IMR-90 (cell line): Measurements from ENCODE around the gene POU2AF1.

ENCODE experiments used
- BHLHE40 ChIP-seq: fragments of 150-350 bp; IDR thresholded peaks from 2 replicates; pipeline ENCODE4 v1.6.1; 2016; ENCODE audit warnings: mild to moderate bottlenecking, low read depth, low read length
- CEBPB ChIP-seq: IDR thresholded peaks from 2 replicates; pipeline ENCODE4 v1.6.1; 2012; ENCODE audit warnings: low read depth, low read length, improper control_type of control experiment
- FOS ChIP-seq: fragments of 150-350 bp; IDR thresholded peaks from 2 replicates; pipeline ENCODE4 v1.6.1; 2016; ENCODE audit warnings: low read depth, low read length
- MAZ ChIP-seq: IDR thresholded peaks from 2 replicates; pipeline ENCODE4 v1.6.1; 2012; ENCODE audit warnings: low read depth, mild to moderate bottlenecking, low read length, improper control_type of control experiment, moderate library complexity, borderline replicate concordance
- MXI1 ChIP-seq: IDR thresholded peaks from 2 replicates; pipeline ENCODE4 v1.6.1; 2012; ENCODE audit warnings: low read depth, mild to moderate bottlenecking, low read length, moderate library complexity, borderline replicate concordance
- POLR2A ChIP-seq: IDR thresholded peaks from 2 replicates; pipeline ENCODE4 v1.6.1; 2012; ENCODE audit warnings: mild to moderate bottlenecking, low read depth, low read length
- RAD21 ChIP-seq: IDR thresholded peaks from 2 replicates; pipeline ENCODE4 v1.6.1; 2012; ENCODE audit warnings: low read length, improper control_type of control experiment
- RCOR1 ChIP-seq: IDR thresholded peaks from 2 replicates; pipeline ENCODE4 v1.6.1; 2012; ENCODE audit warnings: mild to moderate bottlenecking, low read length, improper control_type of control experiment; ENCODE audit not compliant: insufficient replicate concordance
- RFX5 ChIP-seq: IDR thresholded peaks from 2 replicates; pipeline ENCODE4 v1.8.0; 2012; ENCODE audit warnings: low read depth, mild to moderate bottlenecking, low read length, moderate library complexity
- SMC3 ChIP-seq: fragments of 150-350 bp; IDR thresholded peaks from 2 replicates; pipeline ENCODE4 v1.6.1; 2016; ENCODE audit warnings: low read depth, mild to moderate bottlenecking, antibody characterized with exemption, low read length, moderate library complexity
- USF2 ChIP-seq: fragments of 150-350 bp; IDR thresholded peaks from 2 replicates; pipeline ENCODE4 v1.6.1; 2017; ENCODE audit warnings: mild to moderate bottlenecking, antibody characterized with exemption, low read length, low read depth
- TF ChIP-seq, protein P1 (sequence below): conservative IDR thresholded peaks from 2 replicates; pipeline ENCODE4 v1.5.1; 2012; ENCODE audit warnings: mild to moderate bottlenecking, low read depth, low read length, improper control_type of control experiment
- TF ChIP-seq, protein P2 (sequence below): fragments of 150-350 bp; IDR thresholded peaks from 2 replicates; pipeline ENCODE4 v1.6.1; 2016; ENCODE audit warnings: low read depth, mild to moderate bottlenecking, low read length, moderate library complexity, borderline replicate concordance

GRCh38 chr11:111408789-111409727 lies 30.0 kb upstream of the POU2AF1 start:
- TF ChIP-seq POLR2A, result no peak
- TF ChIP-seq, protein P1, sequence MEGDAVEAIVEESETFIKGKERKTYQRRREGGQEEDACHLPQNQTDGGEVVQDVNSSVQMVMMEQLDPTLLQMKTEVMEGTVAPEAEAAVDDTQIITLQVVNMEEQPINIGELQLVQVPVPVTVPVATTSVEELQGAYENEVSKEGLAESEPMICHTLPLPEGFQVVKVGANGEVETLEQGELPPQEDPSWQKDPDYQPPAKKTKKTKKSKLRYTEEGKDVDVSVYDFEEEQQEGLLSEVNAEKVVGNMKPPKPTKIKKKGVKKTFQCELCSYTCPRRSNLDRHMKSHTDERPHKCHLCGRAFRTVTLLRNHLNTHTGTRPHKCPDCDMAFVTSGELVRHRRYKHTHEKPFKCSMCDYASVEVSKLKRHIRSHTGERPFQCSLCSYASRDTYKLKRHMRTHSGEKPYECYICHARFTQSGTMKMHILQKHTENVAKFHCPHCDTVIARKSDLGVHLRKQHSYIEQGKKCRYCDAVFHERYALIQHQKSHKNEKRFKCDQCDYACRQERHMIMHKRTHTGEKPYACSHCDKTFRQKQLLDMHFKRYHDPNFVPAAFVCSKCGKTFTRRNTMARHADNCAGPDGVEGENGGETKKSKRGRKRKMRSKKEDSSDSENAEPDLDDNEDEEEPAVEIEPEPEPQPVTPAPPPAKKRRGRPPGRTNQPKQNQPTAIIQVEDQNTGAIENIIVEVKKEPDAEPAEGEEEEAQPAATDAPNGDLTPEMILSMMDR, result no peak
- no peak for TF ChIP-seq RFX5
- no peak for TF ChIP-seq RAD21
- TF ChIP-seq, protein P2, sequence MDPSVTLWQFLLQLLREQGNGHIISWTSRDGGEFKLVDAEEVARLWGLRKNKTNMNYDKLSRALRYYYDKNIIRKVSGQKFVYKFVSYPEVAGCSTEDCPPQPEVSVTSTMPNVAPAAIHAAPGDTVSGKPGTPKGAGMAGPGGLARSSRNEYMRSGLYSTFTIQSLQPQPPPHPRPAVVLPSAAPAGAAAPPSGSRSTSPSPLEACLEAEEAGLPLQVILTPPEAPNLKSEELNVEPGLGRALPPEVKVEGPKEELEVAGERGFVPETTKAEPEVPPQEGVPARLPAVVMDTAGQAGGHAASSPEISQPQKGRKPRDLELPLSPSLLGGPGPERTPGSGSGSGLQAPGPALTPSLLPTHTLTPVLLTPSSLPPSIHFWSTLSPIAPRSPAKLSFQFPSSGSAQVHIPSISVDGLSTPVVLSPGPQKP, result no peak
- TF ChIP-seq MXI1, result no peak
- no peak for TF ChIP-seq SMC3
- no peak for TF ChIP-seq BHLHE40
- no peak for TF ChIP-seq MAZ
- TF ChIP-seq RCOR1, result no peak
- TF ChIP-seq FOS, result no peak; the same call in 1 of the 2 replicates
- TF ChIP-seq CEBPB, result no peak
- no peak for TF ChIP-seq USF2
